GDM1 (cell line): ENCODE measurements around the gene TM7SF3.
"Not testable (repeated sequence)": the region's sequence is repeated elsewhere in the genome, so short reads cannot be mapped to it uniquely, and the experiment has no call there.

Experiments
- DNase-seq: peaks from one replicate; lab custom pipeline; 2025; lab: John Stamatoyannopoulos, UW

The TM7SF3 gene, protein sequence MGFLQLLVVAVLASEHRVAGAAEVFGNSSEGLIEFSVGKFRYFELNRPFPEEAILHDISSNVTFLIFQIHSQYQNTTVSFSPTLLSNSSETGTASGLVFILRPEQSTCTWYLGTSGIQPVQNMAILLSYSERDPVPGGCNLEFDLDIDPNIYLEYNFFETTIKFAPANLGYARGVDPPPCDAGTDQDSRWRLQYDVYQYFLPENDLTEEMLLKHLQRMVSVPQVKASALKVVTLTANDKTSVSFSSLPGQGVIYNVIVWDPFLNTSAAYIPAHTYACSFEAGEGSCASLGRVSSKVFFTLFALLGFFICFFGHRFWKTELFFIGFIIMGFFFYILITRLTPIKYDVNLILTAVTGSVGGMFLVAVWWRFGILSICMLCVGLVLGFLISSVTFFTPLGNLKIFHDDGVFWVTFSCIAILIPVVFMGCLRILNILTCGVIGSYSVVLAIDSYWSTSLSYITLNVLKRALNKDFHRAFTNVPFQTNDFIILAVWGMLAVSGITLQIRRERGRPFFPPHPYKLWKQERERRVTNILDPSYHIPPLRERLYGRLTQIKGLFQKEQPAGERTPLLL

DNA sequence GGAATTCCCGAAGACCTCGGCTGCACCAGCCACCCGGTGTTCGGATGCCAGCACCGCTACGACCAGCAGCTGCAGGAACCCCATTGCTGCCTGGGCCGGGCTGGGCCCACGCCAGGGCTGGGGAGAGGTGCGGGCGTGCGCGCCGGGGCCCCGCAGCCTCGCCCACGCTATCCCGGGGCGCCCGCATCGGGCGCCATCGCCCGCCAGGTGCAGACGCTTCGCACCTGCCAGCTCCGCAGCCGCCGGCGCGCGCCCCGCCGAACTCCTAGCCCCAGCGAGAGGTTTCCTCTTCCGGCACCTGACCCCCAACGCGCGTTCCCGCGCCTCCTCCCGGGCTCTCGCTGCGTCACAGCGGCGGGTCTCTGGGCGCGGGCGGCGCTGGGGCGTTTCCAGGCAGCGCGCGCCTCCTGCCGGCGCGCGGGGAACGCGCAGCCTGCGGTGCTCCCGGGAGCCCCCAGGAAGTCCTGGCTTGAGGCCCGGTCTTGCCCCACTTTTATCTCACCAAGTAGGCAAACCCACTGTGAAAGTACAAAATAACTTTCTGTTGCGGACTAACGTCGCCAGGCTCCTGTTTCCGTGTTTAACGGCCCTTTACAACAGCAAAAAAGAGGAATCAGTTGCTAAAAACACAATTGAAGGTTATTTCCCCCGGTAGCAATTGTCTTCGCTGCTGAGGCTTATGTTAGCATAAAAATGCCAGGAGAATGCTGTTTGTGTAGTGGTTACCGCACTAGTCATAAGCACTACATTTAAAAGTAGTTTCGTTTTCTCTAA lies at the start of gene TM7SF3:
Gene TM7SF3 (minus strand): TSS at position 300 of the 774 bp plus-strand sequence. CDS start 216 bp downstream, at position 84.
- peak; percentile 89 for DNase-seq

DNA sequence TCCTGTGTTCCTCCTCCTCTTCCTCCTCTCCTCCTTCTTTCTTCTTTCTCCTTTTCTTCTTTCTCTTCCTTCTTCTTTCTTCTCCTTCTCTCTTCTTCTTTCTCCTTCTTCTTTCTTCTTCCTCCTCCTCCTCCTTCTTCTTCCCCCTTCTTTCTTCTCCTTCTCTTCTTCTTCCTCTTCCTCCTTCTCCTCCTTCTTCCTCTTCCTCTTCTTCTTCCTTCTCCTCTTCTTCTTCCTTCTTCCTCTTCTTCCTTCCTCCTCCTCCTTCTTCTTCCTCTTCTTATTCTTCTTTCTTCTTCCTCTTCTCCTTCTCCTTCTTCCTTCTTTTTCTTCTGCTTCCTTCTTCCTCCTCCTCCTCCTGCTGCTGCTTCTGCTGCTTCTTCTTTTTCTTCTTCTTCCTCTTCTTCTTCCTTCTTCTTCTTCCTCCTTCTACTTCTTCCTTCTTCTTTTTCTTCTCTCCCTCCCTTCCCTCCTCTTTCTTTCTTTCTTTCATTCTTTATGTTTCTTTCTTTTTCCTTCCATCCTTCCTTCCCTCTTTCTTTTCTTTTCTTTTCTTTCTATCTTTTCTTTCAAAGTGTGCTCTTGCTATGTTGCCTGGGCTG lies 49.2 kb upstream of the TM7SF3 start:
- no peak for DNase-seq

DNA sequence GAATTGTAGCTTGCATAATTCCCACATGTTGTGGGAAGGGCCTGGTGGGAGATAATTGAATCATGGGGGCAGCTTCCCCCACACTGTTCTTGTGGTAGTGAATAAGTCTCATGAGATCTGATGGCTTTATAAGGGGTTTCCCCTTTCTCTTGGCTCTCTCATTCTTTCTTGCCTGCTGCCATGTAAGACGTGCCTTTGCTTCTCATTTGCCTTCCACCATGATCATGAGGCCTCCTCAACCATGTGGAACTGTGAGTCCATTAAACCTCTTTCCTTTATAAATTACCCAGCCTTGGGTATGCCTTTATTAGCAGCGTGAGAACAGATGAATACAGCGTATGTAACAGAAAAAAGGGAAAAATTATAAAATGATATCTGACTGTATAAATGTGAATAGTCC lies 47.1 kb upstream of the TM7SF3 start:
- DNase-seq: no peak

DNA sequence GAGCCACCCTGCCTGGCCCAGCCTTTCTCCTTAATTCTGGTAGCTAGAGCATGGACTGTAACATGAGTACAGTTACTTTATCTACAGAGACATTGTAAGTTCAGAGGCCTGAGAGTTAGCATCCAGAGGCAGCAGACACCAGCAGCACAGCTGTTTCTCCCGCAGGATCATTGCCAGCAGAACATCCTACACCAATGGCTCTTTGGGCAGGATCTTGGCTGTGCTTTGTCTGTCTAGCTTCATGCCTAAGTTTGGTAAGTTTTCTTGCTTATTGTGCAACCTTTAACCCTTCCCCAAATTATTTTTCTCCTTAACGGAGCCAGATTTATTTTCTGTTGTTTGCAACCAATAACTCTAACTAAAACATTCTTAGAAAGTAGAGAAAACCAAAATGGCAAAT lies 46.6 kb upstream of the TM7SF3 start:
- no peak for DNase-seq

DNA sequence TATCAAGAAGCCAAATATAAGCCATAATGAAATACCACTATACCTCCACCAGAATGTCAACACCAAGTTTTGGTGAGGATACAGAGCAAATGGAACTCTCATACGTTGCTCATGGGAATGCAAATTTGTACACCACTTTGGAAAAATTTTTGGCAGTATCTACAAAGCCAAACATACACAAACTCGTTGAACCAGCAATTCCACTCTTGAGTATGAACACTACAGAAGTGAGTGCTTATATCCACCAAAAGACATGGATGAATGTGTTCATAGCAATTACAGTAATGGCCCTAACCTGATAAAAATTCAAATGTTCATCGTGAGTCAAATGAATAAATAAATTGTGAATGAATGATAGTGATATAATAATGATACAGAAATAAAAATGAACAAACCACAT lies 43.4 kb upstream of the TM7SF3 start:
- no peak for DNase-seq

DNA sequence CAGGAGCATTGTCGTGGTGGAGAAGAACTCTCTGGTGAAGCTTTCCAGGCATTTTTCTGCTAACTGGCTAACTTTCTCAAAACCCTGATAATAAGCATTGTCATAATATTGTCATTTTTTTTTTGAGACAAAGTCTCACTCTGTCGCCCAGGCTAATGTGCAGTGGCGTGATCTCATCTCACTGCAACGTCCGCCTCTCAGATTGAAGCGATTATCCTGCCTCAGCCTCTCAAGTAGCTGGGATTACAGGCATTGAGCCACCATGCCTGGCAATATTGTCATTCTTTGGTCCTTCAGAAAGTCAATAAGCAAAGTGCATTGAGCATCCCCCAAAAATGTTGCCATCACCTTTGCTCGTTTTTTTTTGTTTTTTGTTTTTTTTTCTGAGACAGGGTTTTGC lies 41.8 kb upstream of the TM7SF3 start:
- no peak for DNase-seq

DNA sequence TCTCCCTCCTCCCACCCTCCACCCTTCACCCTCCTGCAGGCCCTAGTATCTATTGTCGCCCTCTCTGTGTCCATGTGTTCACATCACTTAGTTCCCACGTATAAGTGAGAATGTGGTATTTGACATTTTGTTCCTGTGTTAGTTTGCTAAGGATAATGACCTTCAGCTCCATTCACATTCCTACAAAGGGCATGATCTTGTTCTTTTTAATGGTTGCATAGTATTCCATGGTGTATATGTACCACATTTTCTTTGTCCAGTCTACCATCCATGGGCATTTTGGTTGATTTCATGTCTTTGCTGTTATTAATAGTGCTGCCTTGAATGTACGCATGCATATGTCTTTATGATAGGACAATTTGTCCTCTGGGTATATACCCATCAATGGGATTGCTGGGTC lies 38.6 kb upstream of the TM7SF3 start:
- DNase-seq: no peak

DNA sequence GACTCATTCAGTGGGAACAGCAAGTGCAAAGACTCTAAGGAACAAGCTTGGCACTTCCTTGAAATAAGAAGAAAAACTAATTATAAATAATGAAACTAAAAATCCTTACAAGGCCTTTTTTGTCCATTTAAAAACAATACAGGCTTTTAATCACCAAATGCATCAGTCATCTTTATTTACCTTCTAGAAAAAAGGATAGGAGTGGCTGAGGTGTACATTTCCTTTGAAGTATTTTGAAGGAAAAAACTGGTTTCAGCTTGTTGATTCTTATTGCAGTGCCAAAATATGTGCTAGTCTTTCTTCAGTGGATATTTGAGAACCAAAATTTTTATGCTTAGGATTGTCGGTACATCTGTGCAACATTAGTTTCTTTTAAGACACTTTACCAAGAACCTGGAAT lies 38.0 kb upstream of the TM7SF3 start:
- no peak for DNase-seq

DNA sequence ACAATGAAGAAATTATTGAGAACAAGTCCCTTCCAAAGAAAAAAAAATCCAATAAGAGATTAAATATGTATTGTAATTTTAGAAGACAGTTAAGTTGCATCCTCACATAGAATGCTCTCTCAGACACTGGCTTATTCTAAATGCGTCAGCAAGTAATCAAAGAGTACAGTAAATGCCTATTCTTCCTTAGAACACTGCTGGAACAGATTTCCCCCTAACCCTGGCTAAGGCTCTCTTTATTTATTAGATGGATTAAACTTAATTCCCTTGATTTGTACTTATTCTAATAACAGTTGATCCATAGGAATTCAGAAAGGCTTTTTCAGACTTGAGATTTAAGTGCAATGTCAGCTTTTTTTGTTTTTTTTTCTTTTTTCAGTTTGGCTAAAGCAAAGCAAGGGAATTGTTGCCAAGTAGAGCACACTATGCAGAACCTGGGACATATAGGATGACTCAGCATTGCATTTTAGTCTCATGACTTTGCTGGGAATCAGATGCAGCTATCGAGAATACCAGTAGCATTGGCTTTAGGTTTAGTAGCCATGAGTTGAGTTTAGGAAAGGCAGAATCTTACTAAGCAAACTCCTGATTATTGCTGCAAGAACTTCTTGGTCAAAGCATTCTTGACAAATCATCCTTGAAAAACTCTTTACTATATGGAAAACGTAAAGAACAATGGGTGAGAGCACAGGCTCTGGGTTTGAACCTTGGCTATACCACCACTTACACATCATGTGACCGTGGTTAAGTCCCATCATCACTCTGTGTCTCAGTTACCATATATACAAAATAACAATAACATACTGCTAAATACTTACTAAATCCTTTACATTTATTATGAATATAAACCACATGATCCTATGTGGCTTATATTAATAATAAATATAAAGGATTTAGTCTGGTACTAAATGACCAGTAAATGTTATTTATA lies 34.9 kb upstream of the TM7SF3 start:
- no peak for DNase-seq

DNA sequence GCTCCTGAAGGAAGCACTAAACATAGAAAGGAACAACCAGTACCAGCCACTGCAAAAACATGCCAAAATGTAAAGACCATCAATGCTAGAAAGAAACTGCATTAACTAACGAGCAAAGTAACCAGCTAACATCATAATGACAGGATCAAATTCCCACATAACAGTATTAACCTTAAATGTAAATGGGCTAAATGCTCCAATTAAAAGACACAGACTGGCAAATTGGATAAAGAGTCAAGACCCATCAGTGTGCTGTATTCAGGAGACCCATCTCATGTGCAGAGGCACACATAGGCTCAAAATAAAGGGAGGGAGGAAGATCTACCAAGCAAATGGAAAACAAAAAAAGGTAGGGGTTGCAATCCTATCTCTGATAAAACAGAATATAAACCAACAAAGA lies 27.8 kb upstream of the TM7SF3 start:
- DNase-seq: not testable (repeated sequence)

DNA sequence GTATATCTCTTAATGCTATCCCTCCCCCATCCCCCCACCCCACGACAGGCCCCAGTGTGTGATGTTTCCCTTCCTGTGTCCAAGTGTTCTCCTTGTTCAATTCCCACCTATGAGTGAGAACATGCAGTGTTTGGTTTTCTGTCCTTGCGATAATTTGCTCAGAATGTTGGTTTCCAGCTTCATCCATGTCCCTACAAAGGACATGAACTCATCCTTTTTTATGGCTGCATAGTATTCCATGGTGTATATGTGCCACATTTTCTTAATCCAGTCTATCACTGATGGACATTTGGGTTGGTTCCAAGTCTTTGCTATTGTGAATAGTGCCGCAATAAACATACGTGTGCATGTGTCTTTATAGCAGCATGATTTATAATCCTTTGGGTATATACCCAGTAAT lies 26.5 kb upstream of the TM7SF3 start:
- DNase-seq: not testable (repeated sequence)

DNA sequence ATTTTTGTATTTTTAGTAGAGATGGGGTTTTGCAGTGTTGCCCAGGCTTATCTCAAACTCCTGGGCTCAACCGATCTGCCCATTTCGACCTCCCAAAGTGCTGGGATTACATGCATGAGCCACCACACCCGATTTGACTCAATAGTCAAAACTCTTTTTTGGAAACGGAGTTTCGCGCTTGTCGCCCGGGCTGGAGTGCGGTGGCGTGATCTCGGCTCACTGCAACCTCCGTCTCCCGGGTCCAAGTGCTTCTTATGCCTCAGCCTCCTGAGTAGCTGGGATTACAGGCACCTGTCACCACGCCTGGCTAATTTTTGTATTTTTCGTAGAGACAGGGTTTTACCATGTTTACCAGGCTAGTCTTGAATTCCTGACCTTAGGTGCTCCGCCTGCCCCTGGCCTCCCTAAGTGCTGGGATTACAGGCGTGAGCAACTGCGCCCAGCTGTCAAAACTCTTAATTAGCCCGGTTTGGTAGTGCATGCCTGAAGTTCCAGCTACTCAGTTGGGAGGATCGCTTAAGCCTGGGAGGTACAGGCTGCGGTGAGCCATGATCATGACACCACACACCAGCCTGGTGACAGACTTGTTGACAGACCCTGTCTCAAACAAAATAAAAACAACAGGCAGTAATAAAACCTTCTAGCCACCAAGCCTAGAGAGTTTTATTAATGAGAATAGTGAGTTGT lies 20.6 kb upstream of the TM7SF3 start:
- DNase-seq: no peak

DNA sequence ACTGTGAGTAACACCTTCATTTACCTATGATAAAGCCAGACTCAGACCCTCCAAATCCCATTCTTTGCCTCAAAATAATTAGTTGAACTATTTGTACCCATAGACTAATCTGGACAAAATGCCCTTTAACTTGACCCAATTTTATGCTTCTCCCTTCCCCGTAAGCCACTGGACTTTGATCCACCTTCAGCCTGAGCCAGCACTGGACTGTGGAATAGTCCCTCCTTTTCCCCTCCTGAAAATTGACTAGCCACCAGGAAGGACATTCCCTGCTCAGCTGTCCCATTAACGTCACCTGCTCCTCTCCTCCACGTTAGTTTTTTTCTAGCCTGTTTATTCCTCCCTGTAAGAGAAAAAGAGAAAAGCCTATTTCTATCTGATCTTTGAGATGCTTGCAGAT lies 18.5 kb upstream of the TM7SF3 start:
- DNase-seq: no peak

DNA sequence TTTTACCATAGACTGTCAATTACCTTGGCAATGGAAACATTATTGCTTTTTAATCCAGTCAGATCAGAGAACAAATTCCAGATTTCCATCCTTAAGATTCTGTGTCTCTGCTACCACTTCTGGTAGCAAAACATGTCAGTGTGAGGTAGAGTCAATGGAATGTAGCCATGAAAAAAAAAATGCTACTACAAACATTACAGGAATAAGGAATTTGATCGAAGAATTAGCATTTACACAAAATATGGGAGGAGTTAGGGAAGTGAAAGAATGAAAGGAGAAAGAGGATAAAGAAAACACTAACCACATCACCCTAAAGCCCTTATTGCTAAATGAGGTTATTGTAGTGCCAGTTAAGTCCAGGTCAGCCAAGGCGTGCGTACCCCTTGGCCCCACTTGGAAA lies 17.3 kb upstream of the TM7SF3 start:
- DNase-seq: no peak

DNA sequence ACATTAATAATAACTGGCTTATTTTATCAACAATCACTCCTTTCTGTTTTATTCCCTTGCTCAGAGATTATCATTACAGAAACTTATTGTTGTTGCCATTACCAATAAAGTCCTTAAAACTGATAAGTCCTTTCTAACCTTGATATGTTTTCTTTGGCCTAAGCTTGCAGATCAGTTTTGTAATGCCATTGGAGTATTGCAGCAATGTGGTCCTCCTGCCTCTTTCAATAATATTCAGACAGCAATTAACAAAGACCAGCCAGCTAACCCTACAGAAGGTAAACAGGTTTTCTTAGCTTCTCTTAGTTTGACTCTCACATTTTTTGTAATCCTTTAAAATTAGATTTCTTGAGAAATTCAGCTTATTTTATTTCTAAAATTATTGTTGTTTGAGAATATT lies 12.1 kb upstream of the TM7SF3 start:
- DNase-seq: no peak

DNA sequence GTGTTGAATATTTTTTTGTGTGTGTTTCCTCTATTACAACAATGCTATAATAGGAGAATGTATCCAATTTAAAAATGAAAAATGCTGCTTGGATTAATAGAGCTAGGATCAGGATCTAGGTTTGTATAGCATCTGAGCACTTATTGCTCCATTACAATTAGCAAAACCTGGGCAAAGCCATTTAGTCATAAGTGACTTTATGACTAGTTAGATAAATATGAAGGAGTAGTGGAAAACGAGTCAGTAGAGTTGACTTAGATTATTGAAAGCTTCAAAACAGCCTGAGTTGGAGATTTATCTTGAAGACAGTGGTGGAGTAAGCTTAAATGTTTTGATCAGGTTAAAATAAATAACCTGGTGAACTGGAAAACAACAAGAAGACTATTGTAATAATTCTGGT lies 10.9 kb upstream of the TM7SF3 start:
- no peak for DNase-seq

DNA sequence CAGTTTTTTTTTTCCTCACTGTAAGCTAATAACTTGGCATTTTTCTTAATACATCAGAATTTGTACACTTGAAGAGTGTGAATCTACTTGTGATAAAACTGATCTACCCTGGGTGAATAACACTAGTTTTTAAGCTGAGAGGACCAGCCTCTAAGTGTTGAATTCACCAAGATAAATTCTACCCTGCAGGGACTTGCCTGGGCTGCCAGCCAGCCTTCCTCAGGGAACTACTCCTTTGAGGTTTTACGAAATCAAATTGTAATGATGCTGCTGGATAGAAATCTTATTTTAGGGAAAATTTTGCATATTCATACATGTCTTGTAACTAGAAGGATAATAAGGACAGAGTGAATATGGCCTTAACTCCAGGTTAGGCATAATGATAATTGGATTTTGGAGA lies 10.1 kb upstream of the TM7SF3 start:
- DNase-seq: no peak

DNA sequence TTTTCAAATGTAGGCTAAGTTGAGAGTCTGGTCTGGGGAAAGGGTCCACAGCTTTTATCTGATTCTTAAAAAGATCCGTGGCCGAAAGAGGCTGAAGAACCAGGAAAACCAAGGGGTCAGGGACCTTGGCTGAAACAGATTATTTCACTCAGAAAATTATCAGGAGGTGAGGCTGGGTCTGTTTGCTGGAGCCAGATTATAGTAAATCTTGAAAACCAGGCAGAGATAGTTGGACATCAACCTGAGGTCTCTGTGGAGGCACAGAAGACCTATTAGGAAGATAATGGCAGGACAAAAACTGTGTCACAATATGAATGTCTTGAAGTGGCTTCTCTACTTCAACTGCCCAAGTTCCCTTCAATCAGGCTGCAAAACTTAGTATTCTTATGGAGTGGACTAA lies 6.6 kb upstream of the TM7SF3 start:
- no peak for DNase-seq

DNA sequence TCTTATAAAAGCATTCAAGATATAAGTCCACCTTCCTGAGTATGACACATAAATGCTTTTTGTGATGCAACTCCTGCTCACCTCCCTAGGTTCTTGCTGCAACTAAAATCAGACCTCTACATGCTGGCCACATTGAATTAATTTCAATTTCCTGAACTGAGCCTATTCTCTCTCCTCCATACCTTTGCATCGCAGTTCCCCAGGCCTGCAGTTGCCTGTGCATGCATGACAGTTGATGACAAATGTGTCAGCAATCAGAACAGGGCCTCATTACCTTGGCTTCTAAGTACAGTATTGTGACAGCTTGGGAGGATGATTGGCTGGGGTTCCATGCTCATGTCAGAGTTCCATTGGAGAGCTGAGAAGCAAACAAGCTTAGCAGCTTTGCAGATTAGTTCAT lies 3.9 kb upstream of the TM7SF3 start:
- no peak for DNase-seq

DNA sequence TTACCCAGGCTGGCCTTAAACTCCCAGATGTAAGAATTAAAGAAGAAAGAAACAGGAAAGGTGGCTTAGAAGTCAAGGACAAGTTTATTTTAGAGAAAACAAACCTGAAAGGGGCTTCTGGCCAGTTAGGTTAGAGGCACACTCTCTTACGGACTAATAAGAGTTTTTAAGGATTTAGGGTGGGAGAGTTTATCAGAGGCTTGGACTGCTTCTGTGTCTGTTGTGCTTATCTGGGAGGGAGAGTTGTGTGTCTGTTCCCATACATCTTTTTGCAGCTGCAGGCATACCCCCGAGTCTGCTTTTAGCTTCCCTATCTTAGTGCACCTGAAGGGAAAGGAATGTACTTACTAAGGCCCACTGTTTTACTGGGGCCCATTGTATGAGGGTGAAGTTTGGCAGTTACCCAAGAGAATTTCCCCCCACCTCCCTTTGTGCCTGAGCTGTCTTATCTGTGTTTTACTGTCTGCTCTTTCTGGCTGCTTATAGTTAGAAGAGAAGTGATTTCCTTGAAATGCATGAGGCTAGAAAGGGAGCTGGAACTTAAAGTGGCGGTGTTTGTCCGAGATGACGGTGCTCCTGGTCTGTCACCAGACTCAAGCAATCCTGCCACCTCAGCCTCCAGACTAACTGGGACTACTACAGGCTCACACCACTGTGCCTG lies 3.1 kb upstream of the TM7SF3 start:
- not testable (repeated sequence) for DNase-seq

DNA sequence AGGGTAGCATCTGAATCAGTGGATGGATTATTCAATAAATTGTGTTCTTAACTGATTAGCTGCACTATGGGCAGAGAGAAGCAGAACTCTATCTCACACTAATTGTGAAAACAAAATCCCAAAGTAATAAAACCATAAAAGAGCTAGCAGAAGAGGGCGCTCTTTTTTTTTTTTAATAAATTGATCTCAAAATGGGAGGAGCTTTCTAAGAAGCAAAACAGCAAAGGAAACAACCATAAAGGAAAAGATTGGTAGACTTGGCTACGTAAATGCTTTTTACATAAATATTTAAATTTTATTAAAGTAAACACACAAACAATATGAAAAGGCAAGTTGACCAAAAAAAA lies 1.5 kb upstream of the TM7SF3 start:
- DNase-seq: no peak
